Measurements from ENCODE around the gene ACAD11. TPM values are rescaled to one million over a fixed set of nuclear protein-coding genes. Genes with fewer than 3 reads are reported as not detected.

The ACAD11 gene
- total RNA-seq, 3 donors from 2014 or later (not counting 1 experiment from before 2014, with no cell fraction given), result 15.8 to 30.6 (median 25.2) TPM

- Mint-ChIP-seq H3K36me3 (peaks cover 15% of the 10 kb centered on the region), H3K4me3 (no peak overlapping the region), H3K4me1 (no peaks in the 10 kb centered on the region), H3K27ac (no peak overlapping the region), H3K27me3 (ENCODE audit: low read depth in 2 of 2) (no peaks in the 10 kb centered on the region), H3K9me3 (no peaks in the 10 kb centered on the region)
- no peak for TF ChIP-seq CTCF (IDR thresholded peaks at IDR 0.05)
- Histone ChIP-seq H3K4me1 (ENCODE audit: control insufficient read depth, insufficient read depth, low read length) (no peaks in the 10 kb centered on the region), H3K36me3 (ENCODE audit: control insufficient read depth, insufficient read depth, low read length) (peaks cover 72% of the 10 kb centered on the region), H3K4me3 (ENCODE audit: low read length) (no peak overlapping the region), H3K27ac (ENCODE audit: low read length) (no peak overlapping the region), H3K27me3 (ENCODE audit: control insufficient read depth, insufficient read depth, low read length) (no peaks in the 10 kb centered on the region), H3K9me3 (ENCODE audit: control insufficient read depth, insufficient read depth, low read length) (no peaks in the 10 kb centered on the region)
- WGBS (ENCODE audit: insufficient coverage), result 96% methylated on average over 2 of the region's 2 CpGs
- ATAC-seq (no peak), DNase-seq (no peak)
- intact Hi-C loops (cut with micrococcal nuclease), result no loop called here
These were observed 142.3 kb downstream of the ACAD11 start for GRCh38 chr3:132517311-132517710.

- H3K9me3 ChIP-seq (ENCODE audit: control insufficient read depth, insufficient read depth, low read length), result no peaks in the 10 kb centered on the region
- no peak for ATAC-seq
- Mint-ChIP-seq H3K27ac (no peak overlapping the region), H3K27me3 (ENCODE audit: low read depth in 2 of 2) (no peaks in the 10 kb centered on the region), H3K9me3 (no peaks in the 10 kb centered on the region), H3K4me1 (no peaks in the 10 kb centered on the region), H3K36me3 (peaks cover 15% of the 10 kb centered on the region), H3K4me3 (no peak overlapping the region)
- intact Hi-C loops (cut with micrococcal nuclease), result no loop called here
- H3K4me3 ChIP-seq (ENCODE audit: low read length), result no peak overlapping the region
- peaks cover 89% of the 10 kb centered on the region for H3K36me3 ChIP-seq (ENCODE audit: control insufficient read depth, insufficient read depth, low read length)
- TF ChIP-seq CTCF (IDR thresholded peaks at IDR 0.05), result no peak
- no peak overlapping the region for H3K27ac ChIP-seq (ENCODE audit: low read length)
- H3K27me3 ChIP-seq (ENCODE audit: control insufficient read depth, insufficient read depth, low read length), result no peaks in the 10 kb centered on the region
- WGBS (ENCODE audit: insufficient coverage), result 100% methylated on average over 2 of the region's 5 CpGs
- DNase-seq, result no peak
- no peaks in the 10 kb centered on the region for H3K4me1 ChIP-seq (ENCODE audit: control insufficient read depth, insufficient read depth, low read length)
These were observed 146.6 kb downstream of the ACAD11 start for GRCh38 chr3:132513057-132513456.

- no peak for TF ChIP-seq CTCF (IDR thresholded peaks at IDR 0.05)
- Histone ChIP-seq H3K4me3 (ENCODE audit: low read length) (no peak overlapping the region), H3K27me3 (ENCODE audit: control insufficient read depth, insufficient read depth, low read length) (no peaks in the 10 kb centered on the region), H3K4me1 (ENCODE audit: control insufficient read depth, insufficient read depth, low read length) (no peaks in the 10 kb centered on the region), H3K27ac (ENCODE audit: low read length) (no peak overlapping the region), H3K9me3 (ENCODE audit: control insufficient read depth, insufficient read depth, low read length) (no peaks in the 10 kb centered on the region), H3K36me3 (ENCODE audit: control insufficient read depth, insufficient read depth, low read length) (peaks cover 85% of the 10 kb centered on the region)
- Mint-ChIP-seq H3K4me3 (no peak overlapping the region), H3K36me3 (peaks cover 30% of the 10 kb centered on the region), H3K4me1 (no peaks in the 10 kb centered on the region), H3K27ac (no peak overlapping the region), H3K9me3 (no peaks in the 10 kb centered on the region), H3K27me3 (ENCODE audit: low read depth in 2 of 2) (no peaks in the 10 kb centered on the region)
- no peak for DNase-seq
- no CpG with 5 or more reads among the region's 1 CpG for WGBS (ENCODE audit: insufficient coverage)
- ATAC-seq, result no peak
- intact Hi-C loops (cut with micrococcal nuclease), result no loop called here
These were observed 150.1 kb downstream of the ACAD11 start for GRCh38 chr3:132509506-132509905.

- H3K4me1 Mint-ChIP-seq, result no peaks in the 10 kb centered on the region
- no peaks in the 10 kb centered on the region for H3K4me1 ChIP-seq (ENCODE audit: control insufficient read depth, insufficient read depth, low read length)
- no peak overlapping the region for H3K27ac ChIP-seq (ENCODE audit: low read length)
- DNase-seq (no peak), ATAC-seq (no peak)
- no peak overlapping the region for H3K4me3 Mint-ChIP-seq
- WGBS (ENCODE audit: insufficient coverage), result 100% methylated on average over 1 of the region's 1 CpG
- H3K4me3 ChIP-seq (ENCODE audit: low read length), result no peak overlapping the region
- H3K27me3 ChIP-seq (ENCODE audit: control insufficient read depth, insufficient read depth, low read length), result no peaks in the 10 kb centered on the region
- H3K27me3 Mint-ChIP-seq (ENCODE audit: low read depth in 2 of 2), result no peaks in the 10 kb centered on the region
- H3K36me3 Mint-ChIP-seq, result peaks cover 27% of the 10 kb centered on the region
- no peak overlapping the region for H3K27ac Mint-ChIP-seq
- H3K9me3 Mint-ChIP-seq, result no peaks in the 10 kb centered on the region
- no peak for TF ChIP-seq CTCF (IDR thresholded peaks at IDR 0.05)
- H3K9me3 ChIP-seq (ENCODE audit: control insufficient read depth, insufficient read depth, low read length), result no peaks in the 10 kb centered on the region
- intact Hi-C loops (cut with micrococcal nuclease), result no loop called here
- peaks cover 85% of the 10 kb centered on the region for H3K36me3 ChIP-seq (ENCODE audit: control insufficient read depth, insufficient read depth, low read length)
These were observed 150.5 kb downstream of the ACAD11 start for GRCh38 chr3:132509096-132509495.

All from natural killer cell (primary cell).